GM23248 (cell line): ENCODE measurements around the gene FN3KRP. TPM values are rescaled to one million over a fixed set of nuclear protein-coding genes. Genes with fewer than 3 reads are reported as not detected.

Experiments used
- DNase-seq: peaks from one replicate; pipeline ENCODE4 v3.0.0-alpha.2; 2015
- H2AFZ ChIP-seq: fragments of 200-600 bp; sonication (generic); 2 replicates; pipeline ENCODE4 v1.6.1; 2016; ENCODE audit warnings: antibody characterized with exemption
- H3F3A ChIP-seq: fragments of 200-600 bp; sonication (generic); 2 replicates; pipeline ENCODE4 v1.6.1; 2016; ENCODE audit warnings: mild to moderate bottlenecking, antibody characterized with exemption, mixed run types; ENCODE audit not compliant: insufficient read depth
- H3K27ac ChIP-seq: fragments of 200-600 bp; sonication (generic); 2 replicates; pipeline ENCODE4 v1.5.1; 2016; ENCODE audit warnings: mild to moderate bottlenecking
- H3K27me3 ChIP-seq: fragments of 200-600 bp; sonication (generic); replicated peaks from 2 replicates; pipeline ENCODE4 v1.6.1; 2016; ENCODE audit warnings: mild to moderate bottlenecking; ENCODE audit not compliant: insufficient read depth
- H3K36me3 ChIP-seq: fragments of 200-600 bp; sonication (generic); 2 replicates; pipeline ENCODE4 v1.6.1; 2016; ENCODE audit warnings: low read depth, mild to moderate bottlenecking
- H3K4me1 ChIP-seq: fragments of 200-600 bp; sonication (generic); 2 replicates; pipeline ENCODE4 v1.6.1; 2016; ENCODE audit warnings: mild to moderate bottlenecking; ENCODE audit not compliant: insufficient read depth
- H3K4me2 ChIP-seq: fragments of 200-600 bp; sonication (generic); one replicate; pipeline ENCODE4 v1.6.1; 2016; ENCODE audit warnings: mild to moderate bottlenecking; ENCODE audit not compliant: unreplicated experiment
- H3K4me3 ChIP-seq: fragments of 200-600 bp; sonication (generic); 2 replicates; pipeline ENCODE4 v1.5.1; 2016; ENCODE audit warnings: mild to moderate bottlenecking
- H3K79me2 ChIP-seq: fragments of 200-600 bp; sonication (generic); 2 replicates; pipeline ENCODE4 v1.6.1; 2016; ENCODE audit warnings: mild to moderate bottlenecking; ENCODE audit not compliant: insufficient read depth
- H3K9ac ChIP-seq: fragments of 200-600 bp; sonication (generic); 2 replicates; pipeline ENCODE4 v1.6.1; 2016; ENCODE audit warnings: mild to moderate bottlenecking
- H3K9me2 ChIP-seq: fragments of 200-600 bp; sonication (generic); 2 replicates; pipeline ENCODE4 v1.6.1; 2016; ENCODE audit warnings: mixed run types, mild to moderate bottlenecking, moderate library complexity; ENCODE audit not compliant: insufficient read depth
- H3K9me3 ChIP-seq: fragments of 200-600 bp; sonication (generic); one replicate; pipeline ENCODE4 v1.6.1; 2017; ENCODE audit warnings: low read depth
- H4K20me1 ChIP-seq: fragments of 200-600 bp; sonication (generic); 2 replicates; pipeline ENCODE4 v1.6.0; 2016; ENCODE audit not compliant: insufficient read depth
- EZH2 ChIP-seq: fragments of 200-600 bp; sonication (generic); IDR thresholded peaks from 2 replicates; pipeline ENCODE4 v1.6.1; 2018; ENCODE audit warnings: antibody characterized with exemption, mild to moderate bottlenecking; ENCODE audit not compliant: insufficient read depth, poor library complexity, severe bottlenecking
- EZH2phosphoT487 ChIP-seq: fragments of 200-600 bp; sonication (generic); IDR thresholded peaks from 2 replicates; pipeline ENCODE4 v1.6.1; 2018; ENCODE audit warnings: antibody characterized with exemption, moderate library complexity, mild to moderate bottlenecking, low read depth; ENCODE audit not compliant: insufficient read depth
- WGBS, 2 experiments: methylation state at CpG; one replicate each; pipeline ENCODE4 v1.1.6; 2015 to 2017; ENCODE audit warnings: low lambda C conversion rate in 2 of 2, low coverage in 1 of 2; ENCODE audit errors: missing lambda C conversion rate in 2 of 2; 5-methylcytosine and 5-hydroxymethylcytosine counted together
- in situ Hi-C: fragments of 300-500 bp; cut with MboI; formaldehyde crosslinking; loops from 2 replicates; pipeline ENCODE4 v1.15.0; 2020
- polyA plus RNA-seq: library from polyadenylated mRNA; unstranded; fragments of >200 nt; fragmentation: Nextera tagmentation; extraction: Ambion mirVana; gene quantifications from 2 replicates; pipeline ENCODE4 v1.2.1, GENCODE V29; 2016
- total RNA-seq: library from RNA; depleted of rRNA; stranded (reverse); fragments of >200 nt; shearing (Covaris generic); gene quantifications from 2 replicates; pipeline ENCODE4 v1.2.3, GENCODE V29; 2014

Gene FN3KRP
- total and polyA plus RNA-seq, 2 experiments from 2014 or later = 33.8 to 45.2 TPM

DNA sequence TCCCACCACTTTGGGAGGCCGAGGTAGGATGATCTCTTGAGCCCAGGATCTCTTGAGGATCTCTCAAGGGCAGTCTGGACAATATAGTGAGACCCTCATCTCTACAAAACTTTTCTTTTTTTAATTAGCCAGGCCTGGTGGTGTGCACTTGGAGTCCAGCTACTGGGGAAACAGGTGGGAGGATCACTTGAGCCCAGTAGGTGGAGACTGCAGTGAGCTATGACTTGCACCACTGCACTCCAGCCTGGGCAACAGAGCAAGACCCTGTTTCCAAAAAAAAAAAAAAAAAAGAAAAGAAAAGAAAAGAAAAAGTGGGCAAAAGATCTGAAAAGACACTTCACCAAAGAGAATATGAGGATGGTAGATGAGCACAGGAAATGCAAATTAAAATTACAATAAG lies 33.0 kb upstream of the FN3KRP start:
- no peak overlapping the region for H2AFZ ChIP-seq
- H3K36me3 ChIP-seq = no peaks in the 10 kb centered on the region
- H4K20me1 ChIP-seq = no peaks in the 10 kb centered on the region
- 55 to 65% methylated on average over 1 of the region's 1 CpG for WGBS, 2 experiments
- no peaks in the 10 kb centered on the region for H3F3A ChIP-seq
- in situ Hi-C loops = no loop called here
- no peaks in the 10 kb centered on the region for H3K79me2 ChIP-seq
- TF ChIP-seq EZH2 (no peak), EZH2phosphoT487 (no peak)
- no peaks in the 10 kb centered on the region for H3K4me1 ChIP-seq
- no peaks in the 10 kb centered on the region for H3K9me2 ChIP-seq
- no peaks in the 10 kb centered on the region for H3K27me3 ChIP-seq
- no peak overlapping the region for H3K27ac ChIP-seq
- DNase-seq = no peak
- H3K4me3 ChIP-seq = no peak overlapping the region
- H3K9me3 ChIP-seq = no peaks in the 10 kb centered on the region
- H3K4me2 ChIP-seq = no peak overlapping the region
- H3K9ac ChIP-seq = no peak overlapping the region

DNA sequence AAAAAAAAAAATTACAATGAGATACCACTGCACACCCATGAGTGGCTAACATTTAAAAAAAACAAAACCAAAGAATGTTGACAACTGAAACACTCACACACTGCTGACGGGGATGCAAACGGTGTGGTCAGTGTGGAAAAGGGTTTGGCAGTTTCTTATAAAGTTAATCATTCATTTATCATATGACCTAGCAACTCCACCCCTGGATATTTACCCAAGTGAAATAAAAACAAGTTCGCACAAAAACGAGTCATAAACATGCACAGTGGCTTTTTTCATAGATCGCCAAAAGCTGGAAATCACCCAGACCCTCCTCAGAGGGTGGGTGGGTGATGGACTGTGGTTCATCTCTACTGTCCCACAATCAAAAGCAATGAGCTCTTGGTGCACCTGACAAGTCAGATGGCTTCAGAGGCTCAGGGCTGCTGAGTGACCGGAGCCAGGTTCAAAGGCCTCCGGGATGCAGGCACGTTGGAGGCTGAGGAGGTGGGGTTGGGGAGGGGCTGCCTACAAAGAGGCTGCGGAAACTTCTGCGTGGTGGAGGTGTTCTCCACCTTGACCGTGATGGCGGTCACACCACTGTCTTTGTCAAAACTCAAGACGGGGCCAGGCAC lies 32.2 kb upstream of the FN3KRP start:
- H4K20me1 ChIP-seq = no peaks in the 10 kb centered on the region
- no peaks in the 10 kb centered on the region for H3K27me3 ChIP-seq
- in situ Hi-C loops = no loop called here
- H3K79me2 ChIP-seq = no peaks in the 10 kb centered on the region
- TF ChIP-seq EZH2phosphoT487 = no peak
- TF ChIP-seq EZH2 = no peak
- no peak overlapping the region for H3K9ac ChIP-seq
- H3F3A ChIP-seq = no peaks in the 10 kb centered on the region
- no peaks in the 10 kb centered on the region for H3K4me1 ChIP-seq
- H3K27ac ChIP-seq = no peak overlapping the region
- no peak overlapping the region for H3K4me3 ChIP-seq
- peak; percentile 12 for DNase-seq
- H3K9me3 ChIP-seq = no peaks in the 10 kb centered on the region
- 57 to 63% methylated on average over 13 of the region's 13 CpGs for WGBS, 2 experiments
- H2AFZ ChIP-seq = no peak overlapping the region
- no peaks in the 10 kb centered on the region for H3K9me2 ChIP-seq
- no peaks in the 10 kb centered on the region for H3K36me3 ChIP-seq
- no peak overlapping the region for H3K4me2 ChIP-seq

DNA sequence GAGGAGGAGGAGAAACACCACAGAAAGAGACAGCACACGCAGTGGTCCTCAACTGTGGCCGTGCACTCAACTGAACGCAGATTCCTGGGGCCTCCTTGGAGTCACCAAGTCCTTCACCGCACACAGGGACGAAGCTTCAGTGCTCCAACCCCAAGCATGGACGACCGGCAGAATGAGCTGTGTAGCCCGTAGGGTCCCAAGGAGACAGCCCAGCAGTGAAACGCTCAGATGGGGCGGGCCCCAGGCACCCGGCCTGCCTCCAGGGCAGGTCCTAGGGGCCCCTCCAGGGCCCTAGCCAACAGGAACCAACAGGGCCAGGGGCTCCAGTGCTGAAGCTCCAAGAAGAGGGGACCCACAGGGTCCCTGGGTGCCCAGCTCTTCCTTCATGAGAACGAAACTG lies 31.2 kb upstream of the FN3KRP start:
- H3K4me3 ChIP-seq = no peak overlapping the region
- TF ChIP-seq EZH2 = no peak
- TF ChIP-seq EZH2phosphoT487 = no peak
- H3K4me1 ChIP-seq = no peaks in the 10 kb centered on the region
- H3F3A ChIP-seq = no peaks in the 10 kb centered on the region
- no peak overlapping the region for H3K9ac ChIP-seq
- no peaks in the 10 kb centered on the region for H4K20me1 ChIP-seq
- H3K27ac ChIP-seq = no peak overlapping the region
- H3K4me2 ChIP-seq = no peak overlapping the region
- H3K9me2 ChIP-seq = no peaks in the 10 kb centered on the region
- no peaks in the 10 kb centered on the region for H3K36me3 ChIP-seq
- 83 to 96% methylated on average over 9 to 12 of the region's 12 CpGs for whole genome bisulfite sequencing, 2 experiments
- no peaks in the 10 kb centered on the region for H3K9me3 ChIP-seq
- H2AFZ ChIP-seq = no peak overlapping the region
- no peaks in the 10 kb centered on the region for H3K27me3 ChIP-seq
- DNase-seq = no peak
- H3K79me2 ChIP-seq = no peaks in the 10 kb centered on the region
- in situ Hi-C loops = no loop called here

DNA sequence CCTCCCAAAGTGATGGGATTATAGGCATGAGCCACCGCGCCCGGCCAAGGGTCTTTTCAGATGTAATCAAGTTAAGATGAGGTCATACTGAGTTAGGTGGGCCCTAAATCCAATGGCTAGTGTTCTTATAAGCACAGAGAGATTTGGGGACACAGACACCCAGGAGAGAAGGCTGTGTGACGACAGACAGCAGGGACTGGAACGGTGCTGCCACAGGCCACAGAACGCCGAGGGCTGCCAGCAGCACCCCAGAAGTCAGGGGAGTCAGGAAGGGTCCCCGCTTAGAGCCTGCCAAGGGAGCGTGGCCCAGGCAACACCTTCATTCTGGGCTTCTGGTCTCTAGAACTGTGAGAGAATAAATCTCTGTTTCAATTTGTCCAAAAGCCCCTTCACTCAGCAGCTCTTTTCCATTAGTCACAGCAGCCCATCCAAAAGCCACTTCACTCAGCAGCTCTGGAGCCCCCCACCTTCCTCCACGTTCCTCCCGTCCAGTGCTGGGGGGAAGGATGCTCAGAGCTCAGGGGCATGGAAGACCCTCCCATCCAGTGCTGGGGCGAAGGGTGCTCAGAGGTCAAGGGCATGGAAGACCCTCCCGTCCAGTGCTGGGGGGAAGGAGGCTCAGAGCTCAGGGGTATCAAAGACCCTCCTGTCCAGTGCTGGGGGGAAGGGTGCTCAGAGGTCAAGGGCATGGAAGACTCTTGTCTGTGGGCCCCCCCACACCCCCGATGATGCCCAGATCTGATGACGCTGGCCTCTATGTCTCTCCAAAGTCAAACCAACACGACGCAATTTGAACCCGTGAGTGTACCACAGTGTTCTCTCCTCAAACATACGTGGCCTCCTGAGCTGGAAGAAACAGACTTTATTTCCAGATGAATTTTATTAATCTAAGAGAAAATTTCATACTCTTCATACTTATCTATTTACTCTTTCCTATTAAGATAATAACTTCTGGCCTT lies 29.9 kb upstream of the FN3KRP start:
- Histone ChIP-seq H4K20me1 (no peaks in the 10 kb centered on the region), H3F3A (no peaks in the 10 kb centered on the region), H3K27ac (no peak overlapping the region), H3K9me2 (no peaks in the 10 kb centered on the region), H3K4me1 (no peaks in the 10 kb centered on the region), H3K79me2 (no peaks in the 10 kb centered on the region), H3K4me3 (no peak overlapping the region), H3K27me3 (no peaks in the 10 kb centered on the region), H3K36me3 (no peaks in the 10 kb centered on the region), H3K9me3 (no peaks in the 10 kb centered on the region), H3K9ac (no peak overlapping the region), H3K4me2 (no peak overlapping the region), H2AFZ (no peak overlapping the region)
- TF ChIP-seq EZH2 (no peak), EZH2phosphoT487 (no peak)
- in situ Hi-C loops = no loop called here
- WGBS, 2 experiments = 90 to 92% methylated on average over 19 of the region's 19 CpGs
- DNase-seq = no peak
